ENCODE results near the gene PPARA. TPM values are rescaled to one million over a fixed set of nuclear protein-coding genes. Genes with fewer than 3 reads are reported as not detected.

Gene PPARA
- total RNA-seq, 1 experiment from 2014 or later = 14.5 TPM

DNA sequence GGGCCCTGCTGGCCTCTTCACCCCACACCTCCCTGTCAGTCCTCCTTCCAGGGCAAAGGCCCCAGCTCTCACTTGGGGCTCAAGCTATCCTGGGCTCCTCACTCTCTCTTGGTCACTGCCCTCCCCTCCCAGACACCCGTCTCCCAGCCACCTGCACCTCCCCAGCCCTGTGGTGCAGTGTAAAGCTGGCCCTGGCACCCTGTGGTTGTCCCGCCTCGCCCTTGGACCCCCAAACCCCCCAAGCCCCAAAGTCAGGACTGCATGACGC is 16.8 kb upstream of the PPARA start (continued):
- TF ChIP-seq EGR1 (IDR thresholded peaks at IDR 0.05; ENCODE audit: low read depth) = no peak

DNA sequence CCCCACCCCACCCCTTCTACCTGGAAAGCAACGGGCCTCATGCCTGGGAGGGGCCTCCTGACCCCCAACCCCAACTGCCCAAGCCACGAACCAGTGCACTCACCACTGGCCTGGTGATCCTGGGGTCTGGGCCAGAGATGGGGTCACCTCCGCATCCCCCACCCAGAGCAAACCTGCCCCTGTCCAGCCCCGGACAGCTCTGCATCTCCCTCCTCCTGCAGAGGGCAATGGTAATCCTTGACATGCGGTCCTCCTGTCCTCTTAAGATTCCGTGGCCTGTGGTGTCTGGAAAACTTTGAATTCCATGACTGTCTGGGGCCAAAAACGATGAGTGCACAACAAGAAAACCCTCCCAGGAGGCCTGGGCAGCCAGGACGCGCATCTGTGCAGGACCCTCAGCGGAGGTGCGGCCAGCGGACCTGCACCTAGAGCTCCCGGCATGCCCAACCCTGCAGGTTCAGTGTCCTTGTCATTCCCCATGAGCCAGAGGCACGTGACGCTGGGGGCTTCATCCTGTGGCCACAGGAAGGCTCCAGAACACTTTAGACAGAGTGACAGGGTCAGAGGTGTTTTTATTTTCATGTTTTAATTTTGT is 16.1 kb upstream of the PPARA start:
- H3K4me3 ChIP-seq (replicated peaks in 1 of 2; ENCODE audit: low read depth in 1 of 2, low read length in 2 of 2) = no peak overlapping the region

More for the DNA sequence above, 16.1 kb upstream of the PPARA start:
- no peaks in the 10 kb centered on the region for H4K20me1 ChIP-seq (ENCODE audit: insufficient read depth)
- ChIA-PET POLR2A (no interaction called here), RAD21 (ENCODE audit: low non-redundant PET in 1 of 2, low total read pairs in 2 of 2, uncharacterized antibody in 2 of 2, unreplicated experiment in 2 of 2) (no interaction called here), CTCF (no interaction called here)
- no peak overlapping the region for H2AFZ ChIP-seq (ENCODE audit: low read depth, low read length, poor library complexity, severe bottlenecking)
- H3K4me1 ChIP-seq (ENCODE audit: control insufficient read depth in 1 of 2, insufficient read depth in 2 of 2, low read length in 2 of 2) = no peaks in the 10 kb centered on the region
- H3K9me3 ChIP-seq (ENCODE audit: control insufficient read depth in 1 of 2, insufficient read depth in 1 of 2, low read depth in 1 of 2, low read length in 2 of 2) = no peaks in the 10 kb centered on the region
- H3K36me3 ChIP-seq (ENCODE audit: control insufficient read depth in 1 of 2, insufficient read depth in 2 of 2, low read length in 2 of 2) = no peaks in the 10 kb centered on the region
- no peak overlapping the region for H3K9ac ChIP-seq (ENCODE audit: low read length)
- no TSS peak for BruUV-seq (replicated peaks)
- ATAC-seq = no peak
- no peaks in the 10 kb centered on the region for H3K79me2 ChIP-seq (ENCODE audit: insufficient read depth, low read length)
- no peak for DNase-seq (ENCODE audit: low read depth, low spot score)
- intact Hi-C loops (cut with micrococcal nuclease) = no loop called here
- H3K9me2 ChIP-seq (ENCODE audit: insufficient read depth) = no peaks in the 10 kb centered on the region
- no peaks in the 10 kb centered on the region for H3K27me3 ChIP-seq (ENCODE audit: insufficient read depth, low read length)
- no peak overlapping the region for H3K4me2 ChIP-seq (ENCODE audit: low read length)
- TF ChIP-seq POLR2AphosphoS5 (IDR thresholded peaks at IDR 0.05; ENCODE audit: low read depth, low read length) (no peak), RAD21 (IDR thresholded peaks at IDR 0.05; ENCODE audit: low read depth) (peak; percentile 31)
- TF ChIP-seq, protein P1, sequence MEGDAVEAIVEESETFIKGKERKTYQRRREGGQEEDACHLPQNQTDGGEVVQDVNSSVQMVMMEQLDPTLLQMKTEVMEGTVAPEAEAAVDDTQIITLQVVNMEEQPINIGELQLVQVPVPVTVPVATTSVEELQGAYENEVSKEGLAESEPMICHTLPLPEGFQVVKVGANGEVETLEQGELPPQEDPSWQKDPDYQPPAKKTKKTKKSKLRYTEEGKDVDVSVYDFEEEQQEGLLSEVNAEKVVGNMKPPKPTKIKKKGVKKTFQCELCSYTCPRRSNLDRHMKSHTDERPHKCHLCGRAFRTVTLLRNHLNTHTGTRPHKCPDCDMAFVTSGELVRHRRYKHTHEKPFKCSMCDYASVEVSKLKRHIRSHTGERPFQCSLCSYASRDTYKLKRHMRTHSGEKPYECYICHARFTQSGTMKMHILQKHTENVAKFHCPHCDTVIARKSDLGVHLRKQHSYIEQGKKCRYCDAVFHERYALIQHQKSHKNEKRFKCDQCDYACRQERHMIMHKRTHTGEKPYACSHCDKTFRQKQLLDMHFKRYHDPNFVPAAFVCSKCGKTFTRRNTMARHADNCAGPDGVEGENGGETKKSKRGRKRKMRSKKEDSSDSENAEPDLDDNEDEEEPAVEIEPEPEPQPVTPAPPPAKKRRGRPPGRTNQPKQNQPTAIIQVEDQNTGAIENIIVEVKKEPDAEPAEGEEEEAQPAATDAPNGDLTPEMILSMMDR (IDR thresholded peaks at IDR 0.05 in 2 of 3, conservative IDR thresholded peaks at IDR 0.05 in 1 of 3; ENCODE audit: borderline replicate concordance in 1 of 3, insufficient read depth in 1 of 3, low read depth in 2 of 3, low read length in 2 of 3) = no peak
- H3K27ac ChIP-seq (ENCODE audit: low read depth, low read length) = no peak overlapping the region
